Measurements from ENCODE around the gene BANF2.

DNA sequence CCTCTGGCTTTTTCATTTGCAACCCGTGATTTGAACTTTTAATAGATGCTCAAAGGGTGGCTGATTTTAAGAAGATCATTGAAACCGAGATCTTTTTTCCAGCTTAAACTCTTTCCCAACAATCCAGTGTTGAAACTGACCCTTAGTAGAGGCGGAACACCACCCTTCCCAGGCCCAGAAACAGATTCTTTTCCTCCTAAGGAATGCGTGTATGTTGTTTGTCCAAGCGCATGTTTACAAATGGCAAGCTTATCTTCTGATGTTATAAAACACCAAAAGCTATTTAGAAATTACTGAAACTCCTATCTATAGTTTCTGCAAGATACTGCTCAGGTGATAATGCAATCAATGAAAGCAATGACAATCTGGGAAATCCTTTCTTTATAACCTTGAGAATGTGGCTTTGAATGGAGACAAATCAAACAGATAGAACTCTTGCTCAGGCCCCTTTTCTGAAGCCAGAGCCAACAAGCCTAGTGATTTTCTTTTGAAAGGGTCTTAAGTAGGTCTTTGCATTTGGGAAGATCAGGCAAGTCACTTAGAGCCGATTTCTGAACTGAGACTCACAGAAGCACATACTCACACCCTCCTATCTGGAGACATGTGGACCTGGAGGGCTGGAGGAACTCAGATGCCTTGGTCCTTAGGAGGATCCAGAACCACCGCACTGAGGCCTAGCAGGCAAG lies 9.1 kb downstream of the BANF2 start:
- no peak for TF ChIP-seq ADNP (CRISPR knock-in tag; IDR thresholded peaks at IDR 0.05)
- TF ChIP-seq GATA4 (IDR thresholded peaks at IDR 0.05; ENCODE audit: borderline replicate concordance, low read depth), result no peak
- no peak for TF ChIP-seq POLR2A (IDR thresholded peaks at IDR 0.05; ENCODE audit: insufficient read depth in 1 of 2, low read depth in 2 of 2, low read length in 2 of 2)
- TF ChIP-seq ARID2 (CRISPR knock-in tag; IDR thresholded peaks at IDR 0.05; ENCODE audit: borderline replicate concordance), result no peak
- no peak for TF ChIP-seq POLR2AphosphoS5 (IDR thresholded peaks at IDR 0.05; ENCODE audit: low read depth, low read length)
- TF ChIP-seq, protein P1, sequence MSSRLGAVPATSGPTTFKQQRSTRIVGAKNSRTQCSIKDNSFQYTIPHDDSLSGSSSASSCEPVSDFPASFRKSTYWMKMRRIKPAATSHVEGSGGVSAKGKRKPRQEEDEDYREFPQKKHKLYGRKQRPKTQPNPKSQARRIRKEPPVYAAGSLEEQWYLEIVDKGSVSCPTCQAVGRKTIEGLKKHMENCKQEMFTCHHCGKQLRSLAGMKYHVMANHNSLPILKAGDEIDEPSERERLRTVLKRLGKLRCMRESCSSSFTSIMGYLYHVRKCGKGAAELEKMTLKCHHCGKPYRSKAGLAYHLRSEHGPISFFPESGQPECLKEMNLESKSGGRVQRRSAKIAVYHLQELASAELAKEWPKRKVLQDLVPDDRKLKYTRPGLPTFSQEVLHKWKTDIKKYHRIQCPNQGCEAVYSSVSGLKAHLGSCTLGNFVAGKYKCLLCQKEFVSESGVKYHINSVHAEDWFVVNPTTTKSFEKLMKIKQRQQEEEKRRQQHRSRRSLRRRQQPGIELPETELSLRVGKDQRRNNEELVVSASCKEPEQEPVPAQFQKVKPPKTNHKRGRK (CRISPR knock-in tag; IDR thresholded peaks at IDR 0.05), result no peak
- no peak for TF ChIP-seq EZH2 (conservative IDR thresholded peaks at IDR 0.05; ENCODE audit: low read depth, low read length)
- TF ChIP-seq SMAD1 (CRISPR knock-in tag; IDR thresholded peaks at IDR 0.05; ENCODE audit: borderline replicate concordance, low read depth), result no peak
- TF ChIP-seq KAT7 (CRISPR knock-in tag; IDR thresholded peaks at IDR 0.05; ENCODE audit: borderline replicate concordance), result no peak
- TF ChIP-seq WIZ (CRISPR knock-in tag; IDR thresholded peaks at IDR 0.05), result no peak
- no peak for TF ChIP-seq SMC3 (IDR thresholded peaks at IDR 0.05; ENCODE audit: low read length)
- no peak for TF ChIP-seq TEAD2 (CRISPR knock-in tag; IDR thresholded peaks at IDR 0.05)
- TF ChIP-seq NFE2L2 (IDR thresholded peaks at IDR 0.05; ENCODE audit: low read length), result no peak

Measured in HepG2 (cell line).